Activated CD4-positive, CD25-positive, alpha-beta regulatory T cell treated with anti-CD3 and anti-CD28 coated beads, Interleukin-2, amount 50 U/mL, for 24 hours (primary cell): ENCODE data around the gene POU2F1.

Experiments used
- ATAC-seq, 2 donors: fragments of 150-1000 bp; cut with Tn5 transposase; one replicate each; pipeline ENCODE4 v1.10.0; 2021; ENCODE audit warnings: mild to moderate bottlenecking in 1 of 2, moderate library complexity in 1 of 2

Gene POU2F1

GRCh38 chr1:167371030-167371429 lies 150.3 kb downstream of the POU2F1 start:
- no peak for ATAC-seq

GRCh38 chr1:167373398-167373797 lies 152.7 kb downstream of the POU2F1 start:
- no peak for ATAC-seq

- no peak for ATAC-seq
These were observed 153.3 kb downstream of the POU2F1 start for GRCh38 chr1:167373986-167374385.

- ATAC-seq = no peak
These were observed 155.3 kb downstream of the POU2F1 start for GRCh38 chr1:167375949-167376348.

GRCh38 chr1:167387251-167387910 lies 166.7 kb downstream of the POU2F1 start:
- ATAC-seq = no peak

- no peak for ATAC-seq
These were observed 168.3 kb downstream of the POU2F1 start for GRCh38 chr1:167388976-167389375.

GRCh38 chr1:167392200-167392696 lies 171.6 kb downstream of the POU2F1 start:
- no peak for ATAC-seq

GRCh38 chr1:167400359-167400953 lies 179.8 kb downstream of the POU2F1 start:
- no peak for ATAC-seq

- peak; percentile 60 to 88 for ATAC-seq
These were observed 180.7 kb downstream of the POU2F1 start for GRCh38 chr1:167401260-167401873.

GRCh38 chr1:167404161-167404888 lies 183.6 kb downstream of the POU2F1 start:
- ATAC-seq = no peak

GRCh38 chr1:167404908-167405307 lies 184.2 kb downstream of the POU2F1 start:
- no peak for ATAC-seq

GRCh38 chr1:167408355-167408754 lies 187.7 kb downstream of the POU2F1 start:
- no peak for ATAC-seq

GRCh38 chr1:167409183-167409582 lies 188.5 kb downstream of the POU2F1 start:
- ATAC-seq = no peak

- ATAC-seq = peak; percentile 35 to 68
These were observed 191.4 kb downstream of the POU2F1 start for GRCh38 chr1:167412072-167412471.

GRCh38 chr1:167412920-167413319 lies 192.2 kb downstream of the POU2F1 start:
- no peak for ATAC-seq

GRCh38 chr1:167413328-167413727 lies 192.6 kb downstream of the POU2F1 start:
- ATAC-seq = no peak

- no peak for ATAC-seq
These were observed 195.8 kb downstream of the POU2F1 start for GRCh38 chr1:167416506-167416905.

- no peak for ATAC-seq
These were observed 197.7 kb downstream of the POU2F1 start for GRCh38 chr1:167418391-167418790.

- no peak for ATAC-seq
These were observed 198.6 kb downstream of the POU2F1 start for GRCh38 chr1:167419245-167419644.

GRCh38 chr1:167420510-167420909 lies 199.8 kb downstream of the POU2F1 start:
- no peak for ATAC-seq

GRCh38 chr1:167423684-167424619 lies 203.3 kb downstream of the POU2F1 start:
- ATAC-seq = no peak

- ATAC-seq = no peak
These were observed 204.8 kb downstream of the POU2F1 start for GRCh38 chr1:167425482-167425881.
